Stimulated activated CD8-positive, alpha-beta memory T cell treated with anti-CD3 and anti-CD28 coated beads, Interleukin-7, amount 100 ng/mL, for 24 hours (primary cell): ENCODE data around the gene PGD.
"Not testable (repeated sequence)": the region's sequence is repeated elsewhere in the genome, so short reads cannot be mapped to it uniquely, and the experiment has no call there.

Experiments used
- DNase-seq: peaks from one replicate; pipeline ENCODE4 v3.0.0-alpha.2; 2020; ENCODE audit warnings: low read depth

Gene PGD

DNA sequence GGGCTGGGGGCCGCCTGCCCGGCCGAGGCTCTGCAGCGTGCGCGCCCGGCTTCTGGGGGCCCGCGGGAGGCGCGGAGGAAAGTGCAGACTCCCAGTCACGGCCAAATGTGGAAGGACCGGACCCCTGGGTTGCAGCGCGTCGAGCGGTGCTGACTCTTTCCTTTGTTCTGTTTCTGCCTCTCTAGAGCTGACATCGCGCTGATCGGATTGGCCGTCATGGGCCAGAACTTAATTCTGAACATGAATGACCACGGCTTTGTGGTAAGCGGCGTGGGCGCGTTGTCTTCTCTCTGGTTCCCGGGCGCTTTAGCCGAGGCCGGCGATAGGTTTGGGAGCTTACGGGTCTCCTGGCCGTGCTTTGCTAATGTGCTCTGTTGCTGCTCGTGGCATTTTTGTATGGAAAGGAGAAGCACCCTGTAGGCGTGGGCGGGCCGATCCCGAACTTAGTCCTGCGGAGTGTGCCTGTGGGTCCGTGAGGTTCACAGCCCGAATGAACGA lies 629 bp downstream of the PGD start:
- DNase-seq = no peak

DNA sequence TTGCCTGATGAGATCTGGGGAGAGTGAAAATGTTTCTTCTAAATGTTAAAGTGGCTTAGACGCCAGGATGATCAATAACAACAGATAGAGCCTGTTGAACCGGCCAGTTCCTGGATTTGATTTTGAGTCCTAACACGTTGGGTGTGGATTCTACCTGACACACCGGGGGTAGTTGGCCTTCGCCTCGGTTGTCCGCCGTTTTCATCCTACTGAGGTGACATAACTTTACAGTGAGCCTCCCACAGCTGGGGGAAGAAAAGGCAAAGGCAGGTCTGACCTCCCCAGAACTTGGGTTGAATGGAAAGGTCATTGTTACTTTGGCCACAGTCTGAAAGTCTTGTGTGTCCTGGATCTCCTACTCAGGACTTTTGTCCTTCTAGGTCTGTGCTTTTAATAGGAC lies 1.1 kb downstream of the PGD start:
- no peak for DNase-seq

DNA sequence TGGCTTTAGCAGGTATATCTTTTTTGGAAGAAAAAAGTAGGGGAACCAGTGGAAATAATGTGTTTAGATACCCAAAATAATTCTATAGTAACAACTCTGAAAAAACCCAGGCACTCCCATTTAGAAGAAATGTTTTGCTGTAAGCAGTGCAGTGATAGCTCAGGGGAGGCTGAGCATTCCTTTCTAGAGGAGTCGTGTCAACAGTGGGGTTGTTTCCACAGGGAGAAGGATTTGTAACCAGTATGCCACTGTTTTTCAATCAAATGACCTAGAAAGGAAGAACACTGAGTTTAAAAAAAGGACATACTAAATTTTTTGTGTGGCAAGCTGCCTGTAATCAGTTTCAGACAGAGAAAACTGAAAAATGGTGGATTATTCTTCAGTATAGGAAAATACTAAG lies 2.4 kb downstream of the PGD start:
- DNase-seq = no peak

- DNase-seq = no peak
Observed at GRCh38 chr1:10402729-10403274, 3.9 kb downstream of the PGD start.

- DNase-seq = no peak
Observed at GRCh38 chr1:10407201-10407600, 8.3 kb downstream of the PGD start.

DNA sequence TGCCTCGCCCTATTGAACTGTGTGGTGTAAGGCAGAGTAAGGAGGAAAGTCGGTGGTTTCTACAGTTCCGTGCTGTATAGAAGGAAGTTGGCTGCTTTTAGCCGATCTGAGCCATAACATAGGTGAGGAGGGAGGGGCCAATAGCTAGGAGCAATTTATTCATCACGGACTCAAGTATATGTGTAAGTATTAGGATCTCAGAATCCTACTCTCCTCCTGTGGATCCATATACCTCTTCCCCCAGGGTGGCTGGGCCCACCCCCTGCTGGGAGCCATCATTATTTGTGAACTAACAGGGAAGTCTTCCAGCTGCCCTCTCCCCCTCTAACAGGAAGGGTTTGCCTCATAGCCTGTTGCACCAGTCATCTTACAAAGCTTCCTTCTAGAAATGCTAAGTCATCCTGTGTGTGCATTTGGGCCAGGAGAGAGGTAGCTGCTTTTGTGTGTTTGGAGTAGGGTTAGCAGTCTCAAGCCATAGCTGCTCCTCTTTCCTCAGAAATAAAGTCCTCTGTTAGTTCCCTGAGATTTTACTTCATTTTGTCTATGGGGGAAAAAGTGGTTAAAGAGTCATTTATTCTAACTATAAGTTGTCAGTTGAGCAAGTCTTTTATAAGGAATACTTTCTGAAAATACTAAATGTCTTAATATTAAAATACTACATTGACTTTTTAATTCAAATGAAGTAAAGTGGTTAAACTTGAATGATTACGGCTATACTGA lies 16.5 kb downstream of the PGD start:
- no peak for DNase-seq

- not testable (repeated sequence) for DNase-seq
Observed at GRCh38 chr1:10415967-10416366, 17.1 kb downstream of the PGD start.

DNA sequence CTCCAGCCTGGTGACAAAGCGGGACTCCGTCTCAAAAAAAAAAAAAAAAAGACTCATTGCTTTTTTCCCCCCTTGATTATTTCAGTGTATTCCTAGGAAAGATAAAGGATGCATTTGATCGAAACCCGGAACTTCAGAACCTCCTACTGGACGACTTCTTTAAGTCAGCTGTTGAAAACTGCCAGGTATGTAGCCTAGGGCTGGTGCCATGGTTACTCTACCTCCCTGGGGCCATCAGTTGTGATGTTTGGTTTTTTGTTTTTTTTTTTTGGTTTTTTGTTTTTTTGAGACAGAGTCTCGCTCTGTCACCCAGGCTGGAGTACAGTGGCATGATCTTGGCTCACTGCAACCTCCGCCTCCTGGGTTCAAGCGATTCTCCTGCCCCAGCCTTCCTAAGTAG lies 19.9 kb downstream of the PGD start:
- not testable (repeated sequence) for DNase-seq

- DNase-seq = no peak
Observed at GRCh38 chr1:10419351-10419750, 20.5 kb downstream of the PGD start.

- no peak for DNase-seq
Observed at GRCh38 chr1:10421637-10422036, 22.8 kb downstream of the PGD start.

DNA sequence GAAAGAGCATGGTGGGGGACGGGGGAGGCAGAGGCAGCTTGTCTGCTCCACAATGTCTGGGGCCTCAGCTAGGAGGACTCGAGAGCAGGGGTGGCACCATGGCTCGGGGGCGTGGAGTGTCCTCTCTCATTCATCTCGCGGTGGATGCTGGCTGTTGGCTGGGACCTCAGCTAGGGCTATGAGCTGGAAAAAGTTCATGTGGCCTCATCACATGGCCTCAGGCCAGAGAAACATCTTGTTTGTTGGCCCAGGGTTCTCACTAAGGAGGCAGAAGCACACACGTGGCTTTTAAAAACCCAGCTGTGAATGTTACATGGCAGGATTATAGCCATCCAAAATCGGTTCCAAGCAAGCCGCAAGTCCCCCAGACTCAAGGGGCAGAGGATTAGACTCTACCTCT lies 25.2 kb downstream of the PGD start:
- DNase-seq = no peak

- DNase-seq = no peak
Observed at GRCh38 chr1:10424651-10425050, 25.8 kb downstream of the PGD start.

DNA sequence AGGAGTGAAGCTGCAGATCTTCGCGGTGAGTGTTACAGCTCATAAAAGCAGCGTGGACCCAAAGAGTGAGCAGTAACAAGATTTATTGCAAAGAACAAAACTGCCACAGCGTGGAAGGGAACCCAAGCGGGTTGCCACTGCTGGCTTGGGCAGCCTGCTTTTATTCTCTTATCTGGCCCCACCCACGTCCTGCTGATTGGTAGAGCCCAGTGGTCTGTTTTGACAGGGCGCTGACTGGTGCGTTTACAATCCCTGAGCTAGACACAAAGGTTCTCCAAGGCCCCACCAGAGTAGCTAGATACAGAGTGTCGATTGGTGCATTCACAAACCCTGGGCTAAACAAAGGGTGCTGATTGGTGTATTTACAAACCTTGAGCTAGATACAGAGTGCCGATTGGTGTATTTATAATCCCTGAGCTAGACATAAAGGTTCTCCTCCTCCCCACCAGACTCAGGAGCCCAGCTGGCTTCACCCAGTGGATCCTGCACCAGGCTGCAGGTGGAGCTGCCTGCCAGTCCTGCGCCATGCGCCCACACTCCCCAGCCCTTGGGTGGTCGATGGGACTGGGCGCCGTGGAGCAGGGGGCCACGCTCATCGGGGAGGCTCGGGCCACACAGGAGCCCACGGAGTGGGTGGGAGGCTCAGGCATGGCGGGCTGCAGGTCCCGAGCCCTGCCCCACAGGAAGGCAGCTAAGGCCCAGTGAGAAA lies 27.1 kb downstream of the PGD start:
- DNase-seq = not testable (repeated sequence)

DNA sequence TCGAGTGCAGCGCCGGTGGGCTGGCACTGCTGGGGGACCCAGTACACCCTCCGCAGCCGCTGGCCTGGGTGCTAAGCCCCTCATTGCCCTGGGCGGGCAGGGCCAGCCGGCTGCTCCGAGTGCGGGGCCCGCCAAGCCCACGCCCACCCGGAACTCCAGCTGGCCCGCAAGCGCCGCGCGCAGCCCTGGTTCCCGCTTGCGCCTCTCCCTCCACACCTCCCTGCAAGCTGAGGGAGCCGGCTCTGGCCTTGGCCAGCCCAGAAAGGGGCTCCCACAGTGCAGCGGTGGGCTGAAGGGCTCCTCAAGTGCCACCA lies 27.6 kb downstream of the PGD start:
- not testable (repeated sequence) for DNase-seq

- no peak for DNase-seq
Observed at GRCh38 chr1:10428984-10429383, 30.1 kb downstream of the PGD start.

DNA sequence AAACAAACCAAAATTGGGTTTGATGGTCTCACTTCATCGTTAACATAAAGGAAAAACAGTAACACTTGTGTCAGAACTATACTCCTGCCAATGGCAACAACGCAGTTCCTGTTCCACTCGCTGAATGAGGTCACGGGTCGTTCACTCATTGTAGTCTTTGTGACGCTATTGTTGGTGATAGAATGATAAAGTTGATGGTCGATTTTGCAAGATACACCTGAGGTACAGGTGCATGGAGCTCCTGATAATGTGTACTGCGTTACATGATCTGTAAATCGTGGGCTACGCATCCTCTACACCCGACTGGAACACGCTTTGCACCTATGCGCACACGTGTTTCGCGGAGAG lies 31.0 kb downstream of the PGD start:
- no peak for DNase-seq

DNA sequence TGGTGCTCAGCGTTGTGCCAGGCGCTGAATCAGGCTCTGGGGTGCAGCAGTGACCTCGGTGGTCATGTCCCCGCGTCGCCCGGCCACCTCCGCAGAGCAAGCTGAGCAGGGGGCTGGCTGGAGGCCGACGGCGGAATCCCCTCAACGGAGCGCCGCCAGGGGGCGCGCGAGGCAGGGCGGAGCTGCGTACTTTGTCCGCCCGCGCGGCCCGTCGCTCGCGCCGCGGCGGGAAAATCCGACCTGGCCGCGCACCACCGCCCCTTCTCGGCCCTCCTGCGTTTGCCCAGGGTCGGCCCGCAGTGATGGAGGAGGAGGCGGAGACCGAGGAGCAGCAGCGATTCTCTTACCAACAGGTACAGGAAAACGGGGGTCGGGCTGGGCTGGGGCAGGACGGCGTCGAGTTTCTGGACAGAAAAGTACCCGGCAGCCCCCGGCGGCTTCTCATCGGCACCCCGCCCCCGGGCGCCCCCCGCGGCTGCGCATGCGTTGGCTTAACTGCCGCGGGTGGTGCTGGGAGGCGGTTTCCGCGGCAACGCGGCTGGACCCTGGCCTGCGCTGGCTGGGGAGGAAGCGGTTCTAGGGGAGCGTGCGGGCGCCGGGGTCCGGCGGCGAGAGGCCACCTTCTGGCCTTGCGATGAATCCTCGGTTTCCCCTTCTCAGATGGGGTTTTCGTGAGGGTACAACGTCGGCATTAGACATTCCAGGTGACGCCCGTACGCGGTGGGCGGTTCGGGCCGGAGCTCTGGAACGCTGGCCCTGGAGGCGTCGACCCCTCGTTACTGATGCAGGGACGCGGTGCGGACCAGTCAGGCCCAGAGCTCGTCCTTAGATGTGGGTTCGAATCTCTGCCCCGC lies 31.6 kb downstream of the PGD start, which contains the start of gene CENPS:
TSS of gene CENPS (plus strand) at position 218 of the 854 bp plus-strand sequence. CDS start at position 303, 85 bp downstream.
- DNase-seq = peak; percentile 86

DNA sequence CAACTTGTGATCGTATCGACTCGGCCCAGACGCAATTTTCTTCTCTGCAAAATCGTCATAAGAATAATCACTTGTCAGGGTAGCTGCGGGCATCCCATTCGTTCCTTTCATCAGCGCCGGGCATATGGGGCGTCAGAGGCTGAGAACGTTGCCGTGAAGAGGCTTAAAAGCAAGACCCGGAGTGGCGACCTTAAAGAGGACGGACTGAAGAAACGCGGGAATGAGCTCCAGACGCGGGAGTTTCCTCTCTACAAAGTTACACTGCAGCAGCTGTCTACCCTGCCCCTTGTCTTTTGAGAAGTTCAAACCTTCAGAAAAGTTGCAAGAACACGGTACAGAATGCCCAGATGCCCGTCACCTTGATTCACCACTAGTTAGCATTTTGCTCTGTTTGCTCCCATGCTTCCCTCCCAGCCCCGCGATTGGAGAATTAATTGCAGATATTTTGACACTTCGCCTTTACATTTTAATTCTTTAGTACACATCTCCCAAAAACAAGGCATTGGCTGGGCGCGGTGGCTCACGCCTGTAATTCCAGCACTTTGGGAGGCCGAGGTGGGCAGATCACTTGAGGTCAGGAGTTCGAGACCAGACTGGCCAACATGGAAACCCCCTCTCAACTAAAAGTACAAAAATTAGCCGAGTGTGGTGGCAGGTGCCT lies 32.3 kb downstream of the PGD start:
- DNase-seq = no peak

GRCh38 chr1:10432910-10433700 lies 34.2 kb downstream of the PGD start:
- no peak for DNase-seq

GRCh38 chr1:10433790-10434189 lies 34.9 kb downstream of the PGD start:
- DNase-seq = no peak

DNA sequence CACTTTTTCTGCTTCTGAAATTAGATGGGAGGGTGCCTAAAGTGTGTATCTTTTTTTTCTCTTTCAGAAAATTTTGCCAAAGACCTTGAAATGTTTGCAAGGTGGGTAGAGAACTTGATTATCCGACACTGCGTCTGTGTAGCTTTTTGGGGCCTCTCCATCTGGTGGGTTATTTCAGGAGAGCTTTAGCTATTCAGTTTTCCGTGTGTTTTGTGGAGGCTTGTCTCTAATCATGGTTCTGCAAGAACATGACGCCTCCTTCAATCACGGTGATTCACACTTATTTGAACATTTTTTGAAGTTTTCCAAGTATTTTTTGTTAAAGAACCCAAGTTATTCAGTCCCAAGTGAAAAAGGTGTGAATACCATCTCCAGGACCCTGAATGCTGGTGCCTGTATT lies 35.7 kb downstream of the PGD start:
- DNase-seq = no peak
